ENCODE results near the gene ACOXL. TPM values are rescaled to one million over a fixed set of nuclear protein-coding genes. Genes with fewer than 3 reads are reported as not detected.
A peak's percentile ranks its signal among the peaks of the same experiment; 100 is the strongest.

The ACOXL gene
- total and polyA plus RNA-seq, 10 of the 15 experiments (the other 5 are each of a cell fraction or from before 2014, with no cell fraction given), result 0.05 to 1.3 (median 0.71) TPM

- no peak for TF ChIP-seq ZBTB4 (CRISPR knock-in tag; IDR thresholded peaks at IDR 0.05)
These were observed 411.4 kb downstream of the ACOXL start (continued) for GRCh38 chr2:111143843-111144198.

GRCh38 chr2:111145103-111145760 lies 412.9 kb downstream of the ACOXL start:
- H2AFZ ChIP-seq (ENCODE audit: control insufficient read depth, low read depth, low read length), result no peak overlapping the region
- SMC1A ChIA-PET (ENCODE audit: uncharacterized antibody, unreplicated experiment), result interaction anchor here (0.6 to 5.4 kb wide), 12 partner anchors 9 to 74 kb away, joined by 3 to 42 read pairs (median 6); no protein-coding TSS in a partner anchor
- H3K9me3 ChIP-seq (replicated peaks; ENCODE audit: control insufficient read depth, insufficient read depth, low read length), result peaks cover 5% of the 10 kb centered on the region; the same call in 2 of the 3 replicates
- H3K36me3 ChIP-seq (ENCODE audit: control insufficient read depth in 2 of 2, insufficient read depth in 2 of 2, low read length in 1 of 2), result peaks cover 0 to 5% of the 10 kb centered on the region in 2 experiments; a peak in 2 of 4 replicates
- 46% methylated on average over 7 of the region's 7 CpGs for WGBS (ENCODE audit: insufficient coverage, insufficient replicate concordance, low lambda C conversion rate, missing lambda C conversion rate)
- H3K27ac ChIP-seq (ENCODE audit: control insufficient read depth, insufficient read depth), result no peak overlapping the region
- POLR2A ChIA-PET, result interaction anchor here (0.7 to 2.0 kb wide), 3 partner anchors 10 to 22 kb away, joined by 3 to 11 read pairs (median 7); no protein-coding TSS in a partner anchor
- in situ Hi-C loops (cut with MboI), result no loop called here
- no TSS peak for BruUV-seq (replicated peaks)
- intact Hi-C loops (cut with micrococcal nuclease; ENCODE audit: unreplicated experiment), result no loop called here
- no peak overlapping the region for H3K4me2 ChIP-seq (ENCODE audit: control insufficient read depth, insufficient read depth)
- H3K79me2 ChIP-seq (ENCODE audit: control insufficient read depth, insufficient read depth, low read length), result no peaks in the 10 kb centered on the region
- H3K4me1 ChIP-seq (ENCODE audit: control insufficient read depth, insufficient read depth, low read length), result peaks cover 6% of the 10 kb centered on the region
- RAD21 ChIA-PET (ENCODE audit: unreplicated experiment), result interaction anchor here (0.9 to 3.0 kb wide), 6 partner anchors 12 to 50 kb away, joined by 3 to 17 read pairs (median 8); partner anchors contain the start of gene BCL2L11
- ATAC-seq (peak; percentile 82), FAIRE-seq (no peak), DNase-seq (ENCODE audit: low read depth, low spot score) (no peak)
- CTCF ChIA-PET, result interaction anchor here (0.8 to 2.6 kb wide), 6 partner anchors 11 to 74 kb away, joined by 3 to 11 read pairs (median 6); no protein-coding TSS in a partner anchor
- no peak overlapping the region for H3K4me3 ChIP-seq
- H3K9ac ChIP-seq (ENCODE audit: control insufficient read depth, insufficient read depth, low read length), result no peak overlapping the region
- no peaks in the 10 kb centered on the region; a peak in 1 of 4 replicates for H3K27me3 ChIP-seq (replicated peaks in 1 of 2; ENCODE audit: control insufficient read depth in 2 of 2, insufficient read depth in 2 of 2, low read length in 1 of 2)
- H4K20me1 ChIP-seq (ENCODE audit: control insufficient read depth, insufficient read depth), result peaks cover 5% of the 10 kb centered on the region; the same call in 1 of the 2 replicates
- TF ChIP-seq POU2F2 (IDR thresholded peaks at IDR 0.05; ENCODE audit: borderline replicate concordance, low read depth, low read length) (no peak), NR2F1 (conservative IDR thresholded peaks at IDR 0.05) (0 out of 2 replicates have a peak, but pooled peaks have one; percentile 21), PAX5 (IDR thresholded peaks at IDR 0.05; ENCODE audit: borderline replicate concordance, low read depth, low read length) (0 out of 2 replicates have a peak, but pooled peaks have one; percentile 23), EGR1 (IDR thresholded peaks at IDR 0.05; ENCODE audit: borderline replicate concordance in 1 of 2, low read depth in 2 of 2, low read length in 2 of 2) (no peak), BCL11A (IDR thresholded peaks at IDR 0.05; ENCODE audit: low read depth, low read length) (0 out of 2 replicates have a peak, but pooled peaks have one; percentile 28), PKNOX1 (IDR thresholded peaks at IDR 0.05) (peak; percentile 45; the same call in 1 of the 2 replicates), TCF12 (IDR thresholded peaks at IDR 0.05; ENCODE audit: low read depth, low read length) (no peak), ZNF24 (IDR thresholded peaks at IDR 0.05) (peak; percentile 67; the same call in 1 of the 2 replicates), MEF2A (IDR thresholded peaks at IDR 0.05; ENCODE audit: insufficient read depth, low read depth, low read length) (peak; percentile 62; the same call in 1 of the 2 replicates), ZNF384 (IDR thresholded peaks at IDR 0.05; ENCODE audit: borderline replicate concordance, low read depth, low read length) (peak; percentile 79), ATF2 (IDR thresholded peaks at IDR 0.05; ENCODE audit: low read length) (0 out of 2 replicates have a peak, but pooled peaks have one; percentile 22)

All from GM12878 (cell line).